Measurements from ENCODE around the gene VEGFA.

The VEGFA gene

GRCh38 chr6:43796168-43796567 lies 26.2 kb downstream of the VEGFA start:
- Histone ChIP-seq H3K36me3 (ENCODE audit: insufficient read depth, low read length) (no peaks in the 10 kb centered on the region), H2AFZ (ENCODE audit: low read depth, low read length) (no peak overlapping the region), H3K4me3 (ENCODE audit: low read length) (no peak overlapping the region), H3K4me1 (ENCODE audit: insufficient read depth, low read length) (no peaks in the 10 kb centered on the region), H3K27me3 (ENCODE audit: insufficient read depth, low read length) (peaks cover 7% of the 10 kb centered on the region), H3K9me3 (ENCODE audit: low read length) (no peaks in the 10 kb centered on the region)

DNA sequence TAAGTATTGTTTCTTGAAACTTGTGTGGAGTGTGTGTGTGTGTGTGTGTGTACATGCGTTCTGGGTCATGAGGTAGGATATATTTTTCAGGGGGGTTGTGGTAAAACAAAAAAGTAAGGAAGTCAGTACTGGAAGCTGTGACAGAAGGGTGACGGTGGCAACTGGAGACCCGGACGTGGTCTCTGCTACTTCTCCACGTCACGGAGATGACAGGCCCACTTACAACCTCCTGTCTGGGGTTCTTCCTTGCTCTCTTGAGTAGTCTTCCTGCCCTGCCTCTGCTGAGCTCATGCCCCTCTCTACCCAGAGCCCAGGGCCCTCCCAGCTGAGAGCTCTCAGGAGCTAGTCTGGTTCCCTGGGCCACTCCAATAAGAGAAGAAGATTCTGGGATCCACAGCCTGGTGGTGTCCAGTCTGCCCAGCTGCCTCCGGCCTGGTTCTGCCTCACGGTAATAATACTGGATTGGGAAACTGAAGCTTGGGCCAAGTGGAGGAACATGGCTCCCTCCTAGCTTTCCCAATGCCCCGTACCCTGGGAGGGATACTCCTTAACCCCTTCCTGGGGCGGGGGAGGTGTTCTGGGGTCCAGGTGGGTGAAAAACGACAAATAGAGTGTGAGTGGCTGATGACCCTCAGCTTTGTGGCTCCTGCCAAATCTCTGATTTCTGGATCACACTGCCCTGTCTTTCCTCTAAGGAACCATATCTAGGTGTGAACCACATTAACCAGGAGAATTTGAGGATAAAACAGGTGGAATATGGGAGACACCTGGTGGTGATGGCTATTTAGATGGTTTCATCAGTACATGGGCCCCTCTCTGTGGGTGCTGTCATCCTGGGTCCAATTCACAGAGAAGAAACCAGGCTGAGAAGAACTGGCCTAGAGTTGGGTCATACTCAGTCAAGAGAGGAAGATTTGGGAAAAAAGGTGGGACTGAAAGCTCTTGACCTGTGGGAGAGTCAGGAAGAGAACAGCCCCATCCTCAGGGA lies 27.2 kb downstream of the VEGFA start:
- Histone ChIP-seq H2AFZ (ENCODE audit: low read depth, low read length) (no peak overlapping the region), H3K9me3 (ENCODE audit: low read length) (no peaks in the 10 kb centered on the region), H3K4me1 (ENCODE audit: insufficient read depth, low read length) (no peaks in the 10 kb centered on the region), H3K36me3 (ENCODE audit: insufficient read depth, low read length) (no peaks in the 10 kb centered on the region), H3K4me3 (ENCODE audit: low read length) (no peak overlapping the region), H3K27me3 (ENCODE audit: insufficient read depth, low read length) (peaks cover 6% of the 10 kb centered on the region)

DNA sequence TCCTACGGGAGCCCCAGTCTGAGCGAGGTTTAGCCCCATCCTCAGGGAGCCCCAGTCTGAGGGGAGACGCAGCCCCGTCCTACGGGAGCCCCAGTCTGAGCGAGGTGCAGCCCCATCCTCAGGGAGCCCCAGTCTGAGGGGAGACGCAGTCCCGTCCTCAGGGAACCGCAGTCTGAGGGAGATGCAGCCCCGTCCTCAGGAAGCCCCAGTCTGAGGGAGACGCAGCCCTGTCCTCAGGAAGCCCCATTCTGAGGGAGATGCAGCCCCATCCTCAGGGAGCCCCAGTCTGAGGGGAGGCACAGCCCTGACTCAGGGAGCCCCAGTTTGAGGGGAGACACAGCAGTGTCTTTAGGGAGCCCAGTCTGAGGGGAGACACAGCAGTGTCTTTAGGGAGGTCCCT lies 27.9 kb downstream of the VEGFA start:
- Histone ChIP-seq H3K4me1 (ENCODE audit: insufficient read depth, low read length) (no peaks in the 10 kb centered on the region), H3K36me3 (ENCODE audit: insufficient read depth, low read length) (no peaks in the 10 kb centered on the region), H3K4me3 (ENCODE audit: low read length) (no peak overlapping the region), H2AFZ (ENCODE audit: low read depth, low read length) (no peak overlapping the region), H3K27me3 (ENCODE audit: insufficient read depth, low read length) (peaks cover 6% of the 10 kb centered on the region), H3K9me3 (ENCODE audit: low read length) (no peaks in the 10 kb centered on the region)

DNA sequence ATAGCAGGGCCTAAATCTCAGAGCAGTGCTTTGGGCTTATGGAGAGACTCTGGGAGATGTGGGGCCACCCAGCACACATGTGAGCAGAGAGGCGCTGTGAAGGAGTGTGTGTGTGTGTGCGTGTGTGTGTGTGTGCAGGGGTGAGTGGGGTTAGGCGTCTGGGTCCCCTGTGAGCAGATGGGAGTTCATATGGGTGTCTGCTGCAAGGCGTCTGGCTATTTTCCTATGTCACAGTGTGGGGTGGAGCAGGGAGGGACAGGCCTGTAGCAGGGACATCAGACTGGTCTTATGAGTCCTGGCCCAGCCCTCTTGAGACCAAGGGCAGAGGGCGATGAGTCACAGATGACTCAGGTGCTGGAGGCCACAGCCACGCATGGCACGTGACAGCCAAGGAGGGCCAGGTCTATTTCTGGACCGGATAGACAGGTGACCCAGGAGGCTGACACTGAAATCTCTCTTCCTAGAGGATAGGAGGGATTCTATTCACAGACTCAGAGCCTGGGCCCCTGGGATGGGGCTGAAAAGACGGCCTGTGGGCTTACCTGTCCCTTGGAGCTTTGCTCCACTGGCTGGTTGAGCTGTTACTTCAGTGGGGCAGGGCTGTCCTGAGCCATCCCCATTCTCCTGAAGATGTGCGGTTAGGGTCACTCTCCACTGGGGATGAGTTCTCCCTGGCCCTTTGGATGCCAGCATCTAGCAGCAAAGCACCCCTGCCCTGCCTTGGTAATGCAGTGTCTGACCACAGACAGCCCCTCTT lies 28.9 kb downstream of the VEGFA start:
- H3K27me3 ChIP-seq (ENCODE audit: insufficient read depth, low read length) = peaks cover 6% of the 10 kb centered on the region

DNA sequence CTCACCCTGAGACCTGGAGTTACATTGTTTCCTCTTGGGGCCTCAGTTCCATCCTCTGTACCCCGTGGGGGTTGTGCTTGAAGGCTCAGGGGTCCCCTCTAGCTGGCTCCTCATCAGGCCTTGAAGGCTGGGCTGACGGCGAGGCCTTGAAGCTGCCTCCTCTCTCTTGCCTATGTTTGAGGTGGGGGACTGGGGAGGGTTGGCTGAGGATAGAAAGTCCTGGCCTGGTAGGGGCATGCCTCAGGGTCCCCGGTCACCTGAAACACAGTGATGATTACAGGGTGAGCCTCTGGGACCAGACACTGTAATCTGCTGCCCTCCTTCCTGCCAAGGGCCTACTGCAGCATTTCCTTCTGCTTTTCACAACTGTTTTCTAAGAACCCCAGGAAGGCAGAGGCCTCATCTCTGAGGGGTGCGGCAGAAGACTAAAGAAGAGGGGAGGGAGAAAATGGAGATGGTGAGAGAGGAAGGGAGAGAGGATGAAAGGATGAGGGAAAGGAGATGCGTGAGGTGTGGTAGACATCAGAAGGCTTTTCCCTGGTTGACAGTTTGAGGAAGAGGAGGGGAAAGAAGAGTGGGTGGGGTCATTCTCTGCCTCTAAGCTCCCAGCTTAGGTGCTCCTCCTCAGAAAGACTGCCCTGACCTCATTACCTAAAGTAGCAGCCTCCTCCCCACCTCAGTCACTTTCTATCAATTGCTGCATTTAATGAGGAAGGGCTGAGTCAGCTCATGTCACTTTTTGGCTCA lies 29.7 kb downstream of the VEGFA start:
- Histone ChIP-seq H3K9me3 (ENCODE audit: low read length) (no peaks in the 10 kb centered on the region), H3K36me3 (ENCODE audit: insufficient read depth, low read length) (no peaks in the 10 kb centered on the region), H3K4me3 (ENCODE audit: low read length) (no peak overlapping the region), H3K27me3 (ENCODE audit: insufficient read depth, low read length) (peaks cover 10% of the 10 kb centered on the region), H3K4me1 (ENCODE audit: insufficient read depth, low read length) (no peaks in the 10 kb centered on the region), H2AFZ (ENCODE audit: low read depth, low read length) (no peak overlapping the region)

More for the DNA sequence above, 28.9 kb downstream of the VEGFA start:
- H3K4me3 ChIP-seq (ENCODE audit: low read length) = no peak overlapping the region
- no peaks in the 10 kb centered on the region for H3K4me1 ChIP-seq (ENCODE audit: insufficient read depth, low read length)
- no peaks in the 10 kb centered on the region for H3K9me3 ChIP-seq (ENCODE audit: low read length)
- no peaks in the 10 kb centered on the region for H3K36me3 ChIP-seq (ENCODE audit: insufficient read depth, low read length)
- no peak overlapping the region for H2AFZ ChIP-seq (ENCODE audit: low read depth, low read length)

- H3K4me1 ChIP-seq (ENCODE audit: insufficient read depth, low read length) = no peaks in the 10 kb centered on the region
- H3K36me3 ChIP-seq (ENCODE audit: insufficient read depth, low read length) = no peaks in the 10 kb centered on the region
- no peaks in the 10 kb centered on the region for H3K9me3 ChIP-seq (ENCODE audit: low read length)
- H3K27me3 ChIP-seq (ENCODE audit: insufficient read depth, low read length) = peaks cover 11% of the 10 kb centered on the region
- H2AFZ ChIP-seq (ENCODE audit: low read depth, low read length) = no peak overlapping the region
- H3K4me3 ChIP-seq (ENCODE audit: low read length) = no peak overlapping the region
Measured at GRCh38 chr6:43800298-43800623, 30.2 kb downstream of the VEGFA start.

GRCh38 chr6:43800746-43801494 lies 30.9 kb downstream of the VEGFA start:
- Histone ChIP-seq H3K36me3 (ENCODE audit: insufficient read depth, low read length) (no peaks in the 10 kb centered on the region), H3K9me3 (ENCODE audit: low read length) (no peaks in the 10 kb centered on the region), H3K4me3 (ENCODE audit: low read length) (no peak overlapping the region), H3K27me3 (ENCODE audit: insufficient read depth, low read length) (peaks cover 15% of the 10 kb centered on the region), H2AFZ (ENCODE audit: low read depth, low read length) (no peak overlapping the region), H3K4me1 (ENCODE audit: insufficient read depth, low read length) (no peaks in the 10 kb centered on the region)

- H3K27me3 ChIP-seq (ENCODE audit: insufficient read depth, low read length) = peaks cover 15% of the 10 kb centered on the region
- H3K36me3 ChIP-seq (ENCODE audit: insufficient read depth, low read length) = no peaks in the 10 kb centered on the region
- H2AFZ ChIP-seq (ENCODE audit: low read depth, low read length) = no peak overlapping the region
- H3K9me3 ChIP-seq (ENCODE audit: low read length) = no peaks in the 10 kb centered on the region
- no peak overlapping the region for H3K4me3 ChIP-seq (ENCODE audit: low read length)
- H3K4me1 ChIP-seq (ENCODE audit: insufficient read depth, low read length) = no peaks in the 10 kb centered on the region
Measured at GRCh38 chr6:43801495-43802181, 31.6 kb downstream of the VEGFA start.

GRCh38 chr6:43803055-43803782 lies 33.2 kb downstream of the VEGFA start:
- Histone ChIP-seq H3K36me3 (ENCODE audit: insufficient read depth, low read length) (no peaks in the 10 kb centered on the region), H3K4me3 (ENCODE audit: low read length) (no peak overlapping the region), H2AFZ (ENCODE audit: low read depth, low read length) (no peak overlapping the region), H3K27me3 (ENCODE audit: insufficient read depth, low read length) (peaks cover 23% of the 10 kb centered on the region), H3K4me1 (ENCODE audit: insufficient read depth, low read length) (no peaks in the 10 kb centered on the region), H3K9me3 (ENCODE audit: low read length) (no peaks in the 10 kb centered on the region)

- Histone ChIP-seq H3K9me3 (ENCODE audit: low read length) (no peaks in the 10 kb centered on the region), H3K4me3 (ENCODE audit: low read length) (no peak overlapping the region), H3K4me1 (ENCODE audit: insufficient read depth, low read length) (no peaks in the 10 kb centered on the region), H2AFZ (ENCODE audit: low read depth, low read length) (no peak overlapping the region), H3K36me3 (ENCODE audit: insufficient read depth, low read length) (no peaks in the 10 kb centered on the region), H3K27me3 (ENCODE audit: insufficient read depth, low read length) (peaks cover 23% of the 10 kb centered on the region)
Measured at GRCh38 chr6:43803783-43804549, 34.0 kb downstream of the VEGFA start.

- H3K9me3 ChIP-seq (ENCODE audit: low read length) = no peaks in the 10 kb centered on the region
- no peak overlapping the region for H2AFZ ChIP-seq (ENCODE audit: low read depth, low read length)
- no peaks in the 10 kb centered on the region for H3K36me3 ChIP-seq (ENCODE audit: insufficient read depth, low read length)
- no peak overlapping the region for H3K4me3 ChIP-seq (ENCODE audit: low read length)
- peaks cover 23% of the 10 kb centered on the region for H3K27me3 ChIP-seq (ENCODE audit: insufficient read depth, low read length)
- H3K4me1 ChIP-seq (ENCODE audit: insufficient read depth, low read length) = no peaks in the 10 kb centered on the region
Measured at GRCh38 chr6:43804550-43805223, 34.7 kb downstream of the VEGFA start.

Measured in neuron (in vitro differentiated cells).